ENCODE results near the gene RPTOR.

- TF ChIP-seq POLR2AphosphoS5 (IDR thresholded peaks at IDR 0.05; ENCODE audit: borderline replicate concordance, low read depth, low read length) = no peak
- TF ChIP-seq EZH2 (IDR thresholded peaks at IDR 0.05) = no peak
Measured at GRCh38 chr17:80780381-80781198, 236.0 kb downstream of the RPTOR start.
